Erythroblast (primary cell): Measurements from ENCODE around the gene SIRPB2.

Experiments
- GATA1 ChIP-seq: IDR thresholded peaks from 2 replicates; pipeline ENCODE4 v1.6.1; 2011; ENCODE audit warnings: low read depth, mild to moderate bottlenecking, control low read depth, low read length, moderate library complexity
- POLR2A ChIP-seq: IDR thresholded peaks from 2 replicates; pipeline ENCODE4 v1.6.1; 2011; ENCODE audit warnings: mild to moderate bottlenecking, low read length

GRCh38 chr20:1434571-1435336 is 56.5 kb downstream of the SIRPB2 start:
- no peak for TF ChIP-seq POLR2A
- no peak for TF ChIP-seq GATA1
